ENCODE measurements around the gene KAT6B.
"Not testable (repeated sequence)": the region's sequence is repeated elsewhere in the genome, so short reads cannot be mapped to it uniquely, and the experiment has no call there.

The KAT6B gene

DNA sequence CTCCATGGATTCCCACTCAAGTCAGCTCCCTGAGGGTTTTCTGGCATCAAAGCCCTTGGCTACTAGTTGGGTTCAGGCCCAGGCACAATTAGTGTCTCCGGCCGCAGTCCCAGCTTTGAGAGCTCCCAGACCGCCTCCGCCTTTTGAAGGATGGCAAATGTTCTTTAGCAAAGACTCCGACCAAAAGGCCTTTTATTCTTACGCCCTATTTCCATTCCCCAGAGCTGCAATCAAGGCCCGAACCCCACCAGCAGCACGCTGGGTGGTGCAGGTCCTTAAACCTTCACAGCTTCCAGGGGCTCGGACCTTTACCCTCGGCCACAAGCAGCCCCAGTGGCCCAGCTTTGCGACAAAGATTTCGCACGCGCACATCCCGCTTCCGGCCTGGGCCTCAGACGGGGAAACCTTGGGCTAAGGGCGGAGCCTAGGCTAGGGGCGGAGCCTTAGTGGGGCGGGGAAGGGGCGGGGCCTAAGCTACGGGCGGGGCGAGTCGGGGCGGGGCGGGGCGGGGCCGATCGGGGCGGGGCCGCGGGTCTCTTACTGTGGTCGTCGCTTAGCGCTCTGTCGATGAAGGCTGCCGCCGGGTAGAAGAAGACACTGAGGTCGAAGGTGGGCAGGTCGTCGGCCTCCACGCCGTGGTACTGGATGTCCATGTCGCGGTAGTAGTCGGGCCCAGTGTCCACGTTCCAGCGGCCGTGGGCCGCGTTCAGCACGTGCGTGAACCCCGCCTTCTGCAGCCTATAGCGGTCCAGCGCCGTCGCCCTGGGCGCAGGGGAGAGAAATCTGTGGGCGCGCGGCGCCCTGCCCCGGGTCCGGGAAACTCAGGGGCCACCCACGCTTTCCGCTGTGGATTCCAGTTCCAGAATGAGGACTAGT is 217.1 kb downstream of the KAT6B start:
- no peak for DNase-seq (ENCODE audit: low read depth in 2 of 2)
- H3K4me3 ChIP-seq (replicated peaks in 1 of 2; ENCODE audit: low read depth in 2 of 2, low read length in 2 of 2): no peak overlapping the region
- TF ChIP-seq, protein P1, sequence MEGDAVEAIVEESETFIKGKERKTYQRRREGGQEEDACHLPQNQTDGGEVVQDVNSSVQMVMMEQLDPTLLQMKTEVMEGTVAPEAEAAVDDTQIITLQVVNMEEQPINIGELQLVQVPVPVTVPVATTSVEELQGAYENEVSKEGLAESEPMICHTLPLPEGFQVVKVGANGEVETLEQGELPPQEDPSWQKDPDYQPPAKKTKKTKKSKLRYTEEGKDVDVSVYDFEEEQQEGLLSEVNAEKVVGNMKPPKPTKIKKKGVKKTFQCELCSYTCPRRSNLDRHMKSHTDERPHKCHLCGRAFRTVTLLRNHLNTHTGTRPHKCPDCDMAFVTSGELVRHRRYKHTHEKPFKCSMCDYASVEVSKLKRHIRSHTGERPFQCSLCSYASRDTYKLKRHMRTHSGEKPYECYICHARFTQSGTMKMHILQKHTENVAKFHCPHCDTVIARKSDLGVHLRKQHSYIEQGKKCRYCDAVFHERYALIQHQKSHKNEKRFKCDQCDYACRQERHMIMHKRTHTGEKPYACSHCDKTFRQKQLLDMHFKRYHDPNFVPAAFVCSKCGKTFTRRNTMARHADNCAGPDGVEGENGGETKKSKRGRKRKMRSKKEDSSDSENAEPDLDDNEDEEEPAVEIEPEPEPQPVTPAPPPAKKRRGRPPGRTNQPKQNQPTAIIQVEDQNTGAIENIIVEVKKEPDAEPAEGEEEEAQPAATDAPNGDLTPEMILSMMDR (IDR thresholded peaks at IDR 0.05; ENCODE audit: low read depth, low read length): no peak

DNA sequence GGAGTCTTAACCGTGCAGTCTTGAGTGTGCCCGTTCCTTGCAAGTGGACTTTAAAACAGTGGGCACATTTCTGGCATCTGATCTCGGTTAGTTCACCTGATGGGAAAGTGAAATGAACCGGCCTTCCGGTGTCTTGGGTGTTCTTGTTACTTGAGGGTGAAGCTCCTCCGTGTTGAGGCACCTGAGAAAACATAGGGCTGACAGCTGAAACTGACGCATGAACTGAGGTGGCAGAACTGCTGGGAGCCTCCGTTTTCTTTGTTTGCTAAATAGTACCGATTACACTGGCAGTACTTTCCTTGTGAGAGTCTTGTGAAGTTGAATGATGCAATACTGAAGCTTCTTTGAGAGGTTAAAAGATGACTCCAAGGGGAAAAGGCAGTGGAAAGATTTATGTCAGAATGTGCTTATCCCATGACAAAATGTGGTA is 222.3 kb downstream of the KAT6B start:
- TF ChIP-seq, protein P1 (IDR thresholded peaks at IDR 0.05; ENCODE audit: low read depth, low read length): no peak
- peak; percentile 18 to 33 for DNase-seq (ENCODE audit: low read depth in 2 of 2)
- H3K4me3 ChIP-seq (replicated peaks in 1 of 2; ENCODE audit: low read depth in 2 of 2, low read length in 2 of 2): no peak overlapping the region

DNA sequence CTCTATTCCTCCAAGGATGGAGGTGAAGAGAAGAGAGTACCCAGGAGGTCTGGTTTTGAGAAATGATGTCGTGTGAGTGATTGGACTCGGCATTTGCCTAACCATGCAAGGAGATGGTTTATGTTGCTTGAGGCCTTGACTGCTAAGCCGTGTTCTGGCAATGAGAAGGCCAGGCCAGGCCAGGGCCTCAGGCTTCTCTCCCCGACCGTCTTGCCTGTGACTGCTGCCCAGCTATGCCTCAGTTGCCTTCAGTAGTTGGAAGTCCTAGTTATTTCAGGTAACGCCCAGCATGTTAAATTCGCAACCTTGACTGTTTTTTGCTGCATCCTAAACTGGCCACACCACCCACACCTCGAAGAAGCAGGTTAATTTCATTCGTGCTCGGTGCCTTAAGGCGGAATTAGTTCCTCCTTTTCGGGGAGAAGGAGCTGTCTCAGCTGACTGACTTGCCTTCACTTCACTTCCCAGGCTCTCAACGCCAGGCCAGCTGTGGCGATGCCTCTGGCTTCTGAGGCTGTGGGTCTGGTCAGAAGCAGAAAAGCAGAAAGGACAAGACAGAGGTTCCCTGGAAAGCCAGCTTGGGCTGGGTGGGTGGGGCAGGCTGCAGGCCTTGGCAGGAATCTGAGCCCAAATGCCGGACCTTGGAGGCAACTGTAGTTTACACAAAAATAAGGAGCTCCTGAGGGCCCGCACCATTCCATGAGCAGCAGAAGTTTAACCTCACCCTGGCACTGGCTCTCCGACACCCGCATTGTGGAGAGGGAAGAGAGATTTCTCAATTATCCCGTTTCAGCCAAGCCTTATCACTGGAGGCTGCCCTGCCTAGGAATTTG is 223.1 kb downstream of the KAT6B start:
- TF ChIP-seq, protein P1 (IDR thresholded peaks at IDR 0.05; ENCODE audit: low read depth, low read length): no peak
- no peak overlapping the region for H3K4me3 ChIP-seq (replicated peaks in 1 of 2; ENCODE audit: low read depth in 2 of 2, low read length in 2 of 2)
- peak in 1 of 2 donors; percentile 42 for DNase-seq (ENCODE audit: low read depth in 2 of 2)

DNA sequence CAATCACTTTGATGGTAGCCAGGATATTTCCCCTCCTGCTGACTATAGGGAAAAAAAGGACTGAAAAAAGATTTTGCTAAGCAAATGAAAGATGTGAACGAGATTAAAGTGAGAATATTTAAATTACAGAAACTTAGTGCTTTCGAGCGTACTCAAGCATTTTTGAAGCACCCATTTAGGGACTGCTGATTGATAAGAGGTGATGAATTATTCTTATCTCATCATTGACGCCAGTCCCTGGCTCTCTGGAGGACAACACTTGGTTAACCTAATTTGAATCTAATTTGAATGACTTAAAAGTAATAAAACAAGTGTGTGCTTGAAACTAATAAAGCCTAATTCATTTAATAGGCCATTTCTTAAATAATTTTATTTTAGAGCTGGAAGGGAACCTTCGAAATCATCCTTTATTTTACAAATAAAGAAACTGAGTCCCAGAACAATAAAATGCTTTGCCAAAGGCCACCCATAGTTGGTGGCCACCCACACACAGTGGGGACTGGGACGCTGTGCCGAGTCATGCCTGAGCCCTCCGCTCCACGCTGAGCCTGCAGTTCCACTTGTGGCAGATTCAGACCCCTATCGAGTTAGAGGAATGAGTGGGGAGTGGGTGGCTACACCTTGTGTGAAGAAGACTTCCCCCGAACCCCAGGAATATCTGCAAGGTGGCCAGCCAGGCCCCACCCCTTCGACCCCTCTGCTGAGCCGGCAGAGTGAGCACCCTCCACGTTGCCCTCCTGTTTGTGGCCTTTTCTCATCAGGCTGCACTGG is 223.9 kb downstream of the KAT6B start:
- no peak overlapping the region for H3K4me3 ChIP-seq (replicated peaks in 1 of 2; ENCODE audit: low read depth in 2 of 2, low read length in 2 of 2)
- TF ChIP-seq, protein P1 (IDR thresholded peaks at IDR 0.05; ENCODE audit: low read depth, low read length): no peak
- no peak for DNase-seq (ENCODE audit: low read depth in 2 of 2)

DNA sequence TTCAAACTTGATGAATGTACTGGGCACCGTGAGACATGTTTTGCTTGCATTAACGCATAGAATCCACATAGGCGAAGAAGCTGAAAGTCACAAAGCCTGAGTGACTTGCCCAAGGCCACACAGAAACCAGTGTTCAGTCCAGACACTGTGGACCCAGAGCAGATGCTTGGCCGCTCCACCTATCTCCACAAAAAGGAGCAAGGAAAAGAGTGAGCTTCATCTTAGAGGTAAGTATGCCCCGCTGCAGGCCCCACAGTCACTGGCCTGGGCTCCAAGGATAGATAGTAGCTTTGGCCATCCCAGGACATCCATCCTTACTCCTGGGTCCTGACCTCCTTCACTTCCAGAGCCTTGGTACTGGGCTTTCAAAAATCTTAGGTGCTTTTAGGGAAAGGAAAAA is 224.9 kb downstream of the KAT6B start:
- DNase-seq (ENCODE audit: low read depth in 2 of 2): no peak
- H3K4me3 ChIP-seq (replicated peaks in 1 of 2; ENCODE audit: low read depth in 2 of 2, low read length in 2 of 2): no peak overlapping the region
- TF ChIP-seq, protein P1 (IDR thresholded peaks at IDR 0.05; ENCODE audit: low read depth, low read length): no peak

DNA sequence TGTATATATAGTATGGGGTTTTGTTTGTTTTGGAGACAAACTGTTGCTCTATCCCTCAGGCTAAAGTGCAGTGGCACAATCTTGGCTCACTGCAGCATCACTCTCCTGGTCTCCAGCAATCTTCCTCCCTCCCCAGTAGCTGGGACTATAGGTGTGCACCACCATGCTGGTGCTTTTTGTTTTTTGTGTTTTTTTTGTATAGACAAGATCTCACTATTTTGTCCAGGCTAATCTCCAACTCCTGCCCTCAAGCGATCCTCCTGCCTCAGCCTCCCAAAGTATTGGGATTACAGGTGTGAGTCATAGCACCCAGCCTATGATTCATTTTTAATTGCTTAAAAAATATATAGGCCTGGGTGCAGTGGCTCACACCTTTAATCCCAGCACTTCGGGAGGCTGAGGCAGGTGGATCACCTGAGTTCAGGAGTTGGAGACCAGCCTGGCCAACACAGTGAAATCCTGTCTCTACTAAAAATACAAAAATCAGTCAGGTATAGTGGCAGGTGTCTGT is 229.6 kb downstream of the KAT6B start:
- not testable (repeated sequence) for H3K4me3 ChIP-seq (replicated peaks in 1 of 2; ENCODE audit: low read depth in 2 of 2, low read length in 2 of 2)

More for the DNA sequence above, 229.6 kb downstream of the KAT6B start:
- not testable (repeated sequence) for DNase-seq (ENCODE audit: low read depth in 2 of 2)
